ENCODE measurements around the gene INPP5F. TPM values are rescaled to one million over a fixed set of nuclear protein-coding genes. Genes with fewer than 3 reads are reported as not detected.

The INPP5F gene
- total and polyA plus RNA-seq, 9 of the 15 experiments (the other 6 are each of a cell fraction or from before 2014, with no cell fraction given), result 1.6 to 7.3 (median 6.0) TPM

GRCh38 chr10:119725517-119725827, 378 bp upstream of the INPP5F start (continued):
- TF ChIP-seq GATAD2A (IDR thresholded peaks at IDR 0.05) (no peak), ZNF316 (IDR thresholded peaks at IDR 0.05) (no peak), MAX (CRISPR knock-in tag; IDR thresholded peaks at IDR 0.05) (0 out of 2 replicates have a peak, but pooled peaks have one; percentile 34), GABPB1 (CRISPR knock-in tag; IDR thresholded peaks at IDR 0.05) (peak; percentile 47; the same call in 1 of the 2 replicates), ESRRA (IDR thresholded peaks at IDR 0.05; ENCODE audit: borderline replicate concordance, low read depth) (no peak), SMARCC2 (IDR thresholded peaks at IDR 0.05; ENCODE audit: low read depth) (no peak), RBM15 (IDR thresholded peaks at IDR 0.05; ENCODE audit: insufficient read depth, low read length) (no peak), PHF20 (IDR thresholded peaks at IDR 0.05; ENCODE audit: partially characterized antibody) (peak; percentile 60), ZNF655 (CRISPR knock-in tag; IDR thresholded peaks at IDR 0.05) (no peak), ZNF668 (CRISPR knock-in tag; IDR thresholded peaks at IDR 0.05) (no peak), FOXA3 (CRISPR knock-in tag; conservative IDR thresholded peaks at IDR 0.05 in 1 of 2, IDR thresholded peaks at IDR 0.05 in 1 of 2) (no peak), RB1 (IDR thresholded peaks at IDR 0.05; ENCODE audit: low read depth) (0 out of 2 replicates have a peak, but pooled peaks have one; percentile 24), TBP (optimal IDR thresholded peaks at IDR 0.05; ENCODE audit: low read depth, low read length) (peak; percentile 31), THAP7 (CRISPR knock-in tag; IDR thresholded peaks at IDR 0.05) (no peak), MAZ (CRISPR knock-in tag; conservative IDR thresholded peaks at IDR 0.05 in 1 of 2, IDR thresholded peaks at IDR 0.05 in 1 of 2) (peak in 1 of 2 experiments; percentile 82; a peak in 3 of 4 replicates), MNT (conservative IDR thresholded peaks at IDR 0.05) (peak in 1 of 2 experiments; percentile 39; a peak in 1 of 4 replicates), ZNF507 (tag; conservative IDR thresholded peaks at IDR 0.05) (no peak), TAF1 (IDR thresholded peaks at IDR 0.05; ENCODE audit: control insufficient read depth, extremely low read depth, insufficient read depth, low read length, severe bottlenecking) (peak; percentile 78), ZFX (CRISPR knock-in tag; IDR thresholded peaks at IDR 0.05) (peak; percentile 97), RBFOX2 (IDR thresholded peaks at IDR 0.05; ENCODE audit: low read depth, low read length) (peak; percentile 92), POLR2G (IDR thresholded peaks at IDR 0.05; ENCODE audit: low read depth, low read length) (peak; percentile 91), JUND (IDR thresholded peaks at IDR 0.05; ENCODE audit: borderline replicate concordance, low read depth, low read length) (0 out of 2 replicates have a peak, but pooled peaks have one; percentile 4), JUND (tag; IDR thresholded peaks at IDR 0.05; ENCODE audit: borderline replicate concordance, low read depth, low read length) (no peak)

All from K562 (cell line).